ENCODE data around the gene PLCH2. TPM values are rescaled to one million over a fixed set of nuclear protein-coding genes. Genes with fewer than 3 reads are reported as not detected.
"Not testable (repeated sequence)": the region's sequence is repeated elsewhere in the genome, so short reads cannot be mapped to it uniquely, and the experiment has no call there.

The PLCH2 gene
- polyA plus RNA-seq, 12 donors = 0.33 to 16.6 (median 0.83) TPM; not detected in 2

- no peak for DNase-seq
Observed at GRCh38 chr1:2442661-2443060, 33.4 kb upstream of the PLCH2 start.

- DNase-seq = no peak
Observed at GRCh38 chr1:2443277-2444137, 32.6 kb upstream of the PLCH2 start.

GRCh38 chr1:2444138-2444591, 31.9 kb upstream of the PLCH2 start:
- no peak for DNase-seq

DNA sequence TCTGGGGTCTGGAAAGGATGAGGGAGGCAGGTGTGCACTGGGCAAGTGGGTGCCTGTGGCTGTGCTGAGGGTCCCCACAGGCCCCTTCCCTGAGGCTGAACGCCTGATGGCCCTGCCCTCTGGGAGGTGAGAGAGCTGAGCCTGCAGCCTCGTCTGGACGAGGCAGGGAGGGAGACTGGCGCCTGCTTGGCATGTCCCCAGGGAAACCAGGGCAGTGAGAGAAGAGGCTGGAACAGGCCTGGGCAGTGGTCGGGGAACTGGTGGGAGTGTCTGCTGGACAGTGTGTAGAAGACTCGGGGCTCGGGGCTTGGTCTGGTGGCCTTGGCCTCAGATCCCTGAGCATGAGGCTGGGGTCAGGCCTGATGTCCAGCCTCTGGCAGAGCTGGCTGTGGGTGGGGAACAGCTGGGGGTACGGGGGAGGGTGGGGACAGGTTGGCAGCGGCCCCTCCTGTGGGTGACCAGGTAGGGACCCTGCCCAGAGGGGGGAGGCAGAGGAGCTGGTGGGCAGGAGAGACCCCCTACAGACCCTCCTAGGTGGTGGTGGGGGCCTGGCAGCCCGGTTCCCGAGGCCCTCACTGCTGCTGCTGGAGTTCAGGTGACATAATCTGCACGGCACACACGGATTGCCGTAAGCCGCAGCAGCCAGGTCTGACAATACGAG, 30.8 kb upstream of the PLCH2 start:
- no peak for DNase-seq

DNA sequence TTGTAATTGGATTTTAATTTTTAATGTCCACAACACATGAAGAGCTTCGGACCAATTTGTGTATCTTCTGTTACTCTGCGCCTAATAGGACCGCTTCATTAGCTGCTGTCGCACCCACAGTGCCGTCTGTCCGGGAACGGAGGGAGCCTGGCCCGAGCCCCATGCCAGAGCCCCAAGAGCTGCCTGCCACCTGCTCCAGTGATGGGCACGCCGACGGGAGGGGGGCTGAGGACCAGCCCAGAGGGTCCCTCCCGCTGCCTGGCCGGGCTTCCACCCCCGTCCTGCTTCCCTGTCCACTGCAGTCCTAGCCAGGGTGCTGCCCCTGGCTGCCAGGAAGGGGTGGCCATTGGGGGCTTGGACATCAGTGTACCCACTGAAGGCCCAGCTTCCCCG, 30.3 kb upstream of the PLCH2 start:
- DNase-seq = no peak

- DNase-seq = no peak
Observed at GRCh38 chr1:2446394-2446793, 29.7 kb upstream of the PLCH2 start.

DNA sequence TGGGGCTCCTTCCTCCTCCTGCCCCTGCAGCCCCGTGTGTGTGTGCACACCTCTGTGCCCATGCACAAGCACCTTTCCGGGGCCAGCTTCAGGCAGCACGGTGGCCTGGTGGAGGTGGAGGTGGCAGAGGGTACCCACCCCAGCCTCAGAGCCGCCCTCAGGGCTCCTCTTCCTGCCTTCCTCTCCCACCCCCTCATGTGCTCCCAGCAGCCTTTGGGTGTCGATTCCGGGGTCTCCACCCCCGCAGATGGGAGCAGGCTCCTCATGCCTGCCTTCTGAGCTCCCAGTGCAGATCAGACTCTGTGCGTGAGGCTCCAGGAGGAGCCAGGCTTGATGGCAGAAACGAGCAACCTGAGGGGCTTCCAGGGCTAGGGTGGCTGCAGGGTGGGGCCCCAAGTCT, 29.2 kb upstream of the PLCH2 start:
- DNase-seq = no peak

DNA sequence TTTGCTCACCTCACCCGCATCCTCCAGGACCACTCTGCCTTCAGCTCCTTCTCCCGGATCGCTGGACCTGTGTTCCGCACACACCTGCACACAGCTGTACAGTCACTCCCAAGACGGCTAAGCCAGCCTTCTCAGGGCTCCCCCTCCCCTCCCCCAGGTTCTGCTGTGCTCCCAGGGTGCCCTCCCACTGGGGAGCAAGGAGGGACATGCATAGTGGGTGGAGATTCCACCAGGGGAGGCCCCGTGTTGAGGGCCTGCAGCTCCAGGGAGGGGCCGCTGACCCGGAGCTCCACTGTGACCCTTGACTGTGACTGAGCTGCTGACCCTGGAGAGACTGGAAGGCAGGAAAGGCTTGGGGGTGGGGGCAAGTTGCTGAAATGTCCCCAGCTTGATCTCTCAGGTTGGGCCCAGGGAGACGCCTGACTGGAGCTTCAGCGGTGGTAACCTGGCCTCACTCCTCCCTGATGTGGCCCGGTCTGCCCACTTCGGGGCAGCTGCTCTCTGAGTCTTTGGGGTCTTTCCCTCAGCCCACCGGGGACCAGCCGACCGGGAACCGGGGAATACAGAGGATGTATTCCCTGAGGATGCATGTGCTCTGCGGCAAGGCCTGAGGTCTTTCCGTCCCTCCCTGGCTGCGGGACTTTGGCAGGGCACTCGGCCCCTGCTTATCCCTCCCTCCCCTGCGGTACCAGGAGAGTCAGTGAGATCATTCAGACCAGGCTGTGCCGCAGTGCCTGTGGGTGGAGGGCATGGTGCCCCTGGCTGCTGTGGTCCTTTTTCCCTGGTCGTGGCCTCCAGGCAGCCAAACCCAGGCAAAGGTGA, 28.6 kb upstream of the PLCH2 start:
- no peak for DNase-seq

DNA sequence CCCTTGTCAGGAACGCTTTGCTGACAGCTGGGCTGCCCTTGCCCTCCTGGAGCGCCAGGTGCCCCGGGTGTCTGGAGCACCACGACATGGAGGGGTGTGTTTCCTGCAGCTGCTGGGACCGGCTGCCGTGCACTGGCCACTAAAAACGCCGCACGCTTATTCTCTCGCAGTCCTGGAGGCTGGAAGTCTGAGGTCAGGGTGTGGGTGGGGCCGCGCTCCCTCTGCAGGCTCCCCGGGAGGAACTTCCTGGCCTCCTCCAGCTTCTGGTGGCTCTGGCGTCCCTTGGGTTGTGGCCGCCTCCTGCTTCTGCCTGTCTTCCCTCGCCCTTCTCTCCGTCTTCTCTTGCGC, 28.0 kb upstream of the PLCH2 start:
- DNase-seq = no peak

GRCh38 chr1:2449636-2450454, 26.2 kb upstream of the PLCH2 start:
- no peak for DNase-seq

DNA sequence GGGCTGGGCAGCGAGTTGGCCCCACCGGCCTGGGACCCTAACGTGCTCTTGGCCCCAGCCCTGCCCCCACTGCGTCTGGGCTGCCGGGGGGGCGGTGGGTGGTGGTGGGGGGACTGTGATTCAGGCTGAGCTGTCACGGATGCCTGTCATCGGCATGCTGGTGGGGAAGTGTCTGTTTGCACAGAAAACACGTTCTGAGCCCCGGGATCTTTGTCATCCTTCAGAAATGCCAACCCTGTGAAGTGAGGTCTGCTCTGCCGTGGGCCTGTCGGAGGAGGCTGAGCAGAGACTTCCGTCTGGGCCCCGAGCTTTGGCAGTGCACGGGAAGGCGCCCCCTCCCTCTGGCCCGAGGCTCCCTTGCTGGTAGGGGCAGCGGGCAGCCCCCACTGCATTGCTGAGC, 24.3 kb upstream of the PLCH2 start:
- DNase-seq = no peak

GRCh38 chr1:2452201-2452931, 23.7 kb upstream of the PLCH2 start:
- no peak for DNase-seq

DNA sequence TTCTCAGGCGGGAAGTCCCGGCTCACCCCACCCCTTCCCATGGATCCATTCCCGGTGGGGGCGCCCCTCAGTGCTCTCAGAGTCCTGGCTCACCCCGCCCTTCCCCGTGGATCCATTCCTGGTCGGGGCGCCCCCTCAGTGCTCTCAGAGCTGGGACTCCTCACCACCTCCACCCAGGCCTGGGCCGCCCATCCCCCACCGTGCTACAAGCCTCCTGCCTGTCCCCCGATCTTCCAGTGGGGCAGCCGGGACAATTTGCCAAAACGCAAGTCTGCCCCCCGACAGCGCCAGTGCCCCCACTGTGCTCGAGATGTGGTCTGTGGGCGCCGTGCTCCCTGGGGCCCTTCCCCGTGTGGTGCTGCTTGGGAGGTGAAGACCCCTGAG, 23.2 kb upstream of the PLCH2 start:
- no peak for DNase-seq

GRCh38 chr1:2454227-2454626, 21.9 kb upstream of the PLCH2 start:
- DNase-seq = no peak

DNA sequence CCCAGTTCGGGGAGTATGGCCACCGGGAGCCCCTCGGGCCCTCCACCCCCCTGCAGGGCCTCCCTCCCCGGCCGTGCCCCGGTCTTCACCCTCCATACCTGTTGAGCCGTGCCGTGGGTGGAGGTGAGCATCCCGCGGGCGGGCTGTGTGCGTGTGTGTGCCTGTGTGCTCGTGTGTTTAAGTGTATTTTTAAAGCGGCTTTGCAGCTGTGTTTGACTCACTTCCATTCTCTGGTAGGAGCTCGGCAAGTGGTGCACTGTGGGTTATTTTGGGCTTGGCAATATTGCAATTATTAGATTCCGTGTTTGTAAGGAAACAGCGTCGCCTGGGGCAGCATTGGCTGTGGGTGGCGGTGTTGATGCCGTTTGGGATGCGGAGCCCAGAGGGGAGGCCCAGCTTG, 20.3 kb upstream of the PLCH2 start:
- no peak for DNase-seq

GRCh38 chr1:2457444-2457843, 18.6 kb upstream of the PLCH2 start:
- DNase-seq = no peak

- DNase-seq = no peak
Observed at GRCh38 chr1:2458687-2459086, 17.4 kb upstream of the PLCH2 start.

GRCh38 chr1:2459102-2459753, 16.9 kb upstream of the PLCH2 start:
- not testable (repeated sequence) for DNase-seq

- DNase-seq = peak; percentile 14
Observed at GRCh38 chr1:2459757-2460156, 16.3 kb upstream of the PLCH2 start.

DNA sequence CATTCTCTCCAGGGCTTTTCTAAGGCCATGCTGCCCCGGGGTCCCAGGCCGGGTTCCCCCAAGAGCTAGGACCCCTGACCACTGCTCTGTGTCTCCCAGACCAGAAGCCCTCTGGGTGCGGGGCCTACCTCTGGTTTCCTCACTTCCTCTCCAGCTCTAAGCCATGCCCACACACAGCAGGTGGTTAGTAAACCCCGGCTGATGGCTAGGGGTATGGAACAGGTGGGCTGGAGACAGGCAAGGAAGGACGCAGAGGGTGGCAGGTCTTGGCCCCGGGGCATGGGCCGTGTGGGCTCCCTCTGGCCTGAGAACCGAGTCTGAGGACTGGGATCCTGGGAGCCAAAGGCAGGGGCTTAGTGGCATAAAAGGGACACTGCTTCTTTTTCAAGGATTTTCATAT, 15.9 kb upstream of the PLCH2 start:
- DNase-seq = no peak
